Measurements from ENCODE around the gene NF2. TPM values are rescaled to one million over a fixed set of nuclear protein-coding genes. Genes with fewer than 3 reads are reported as not detected.

The NF2 gene
- total RNA-seq, 1 experiment from 2014 or later = 113 TPM

DNA sequence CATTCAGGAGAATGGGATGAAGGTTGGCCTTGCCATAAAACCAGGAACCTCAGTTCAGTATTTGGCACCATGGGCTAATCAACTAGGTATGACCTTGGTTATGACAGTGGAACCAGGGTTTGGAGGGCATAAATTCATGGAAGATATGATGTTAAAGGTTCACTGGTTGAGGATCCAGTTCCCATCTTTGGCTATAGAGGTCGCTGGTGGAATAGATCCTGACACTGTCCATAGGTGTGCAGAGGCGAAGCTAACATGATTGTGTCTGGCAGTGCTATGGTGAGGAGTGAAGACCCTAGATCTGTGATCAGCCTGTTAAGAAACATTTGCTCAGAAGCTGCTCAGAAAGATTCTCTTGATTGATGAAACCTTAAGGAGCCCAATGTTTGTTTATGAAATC lies 5.7 kb downstream of the NF2 start:
- ATAC-seq (peak; percentile 33; the same call in 1 of the 2 replicates), DNase-seq (peak; percentile 44)
- Histone ChIP-seq H3K9ac (ENCODE audit: low read length) (no peak overlapping the region), H2AFZ (ENCODE audit: low read length) (no peak overlapping the region), H3K4me1 (ENCODE audit: insufficient read depth, low read length) (peaks cover 16% of the 10 kb centered on the region), H3K9me3 (ENCODE audit: low read length) (no peaks in the 10 kb centered on the region), H3K79me2 (ENCODE audit: low read length) (peaks cover 100% of the 10 kb centered on the region), H3K4me2 (ENCODE audit: low read length) (no peak overlapping the region), H3K4me3 (ENCODE audit: low read length) (no peak overlapping the region), H3K27me3 (ENCODE audit: low read length) (no peaks in the 10 kb centered on the region), H4K20me1 (ENCODE audit: low read length) (no peaks in the 10 kb centered on the region), H3F3A (ENCODE audit: low read length, unreplicated experiment) (no peaks in the 10 kb centered on the region), H3K9me2 (replicated peaks; ENCODE audit: low read length) (no peaks in the 10 kb centered on the region), H3K36me3 (ENCODE audit: low read depth, low read length) (peaks cover 27% of the 10 kb centered on the region), H3K27ac (ENCODE audit: low read length) (no peak overlapping the region)
- TF ChIP-seq, protein P1, sequence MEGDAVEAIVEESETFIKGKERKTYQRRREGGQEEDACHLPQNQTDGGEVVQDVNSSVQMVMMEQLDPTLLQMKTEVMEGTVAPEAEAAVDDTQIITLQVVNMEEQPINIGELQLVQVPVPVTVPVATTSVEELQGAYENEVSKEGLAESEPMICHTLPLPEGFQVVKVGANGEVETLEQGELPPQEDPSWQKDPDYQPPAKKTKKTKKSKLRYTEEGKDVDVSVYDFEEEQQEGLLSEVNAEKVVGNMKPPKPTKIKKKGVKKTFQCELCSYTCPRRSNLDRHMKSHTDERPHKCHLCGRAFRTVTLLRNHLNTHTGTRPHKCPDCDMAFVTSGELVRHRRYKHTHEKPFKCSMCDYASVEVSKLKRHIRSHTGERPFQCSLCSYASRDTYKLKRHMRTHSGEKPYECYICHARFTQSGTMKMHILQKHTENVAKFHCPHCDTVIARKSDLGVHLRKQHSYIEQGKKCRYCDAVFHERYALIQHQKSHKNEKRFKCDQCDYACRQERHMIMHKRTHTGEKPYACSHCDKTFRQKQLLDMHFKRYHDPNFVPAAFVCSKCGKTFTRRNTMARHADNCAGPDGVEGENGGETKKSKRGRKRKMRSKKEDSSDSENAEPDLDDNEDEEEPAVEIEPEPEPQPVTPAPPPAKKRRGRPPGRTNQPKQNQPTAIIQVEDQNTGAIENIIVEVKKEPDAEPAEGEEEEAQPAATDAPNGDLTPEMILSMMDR (conservative IDR thresholded peaks at IDR 0.05; ENCODE audit: low read depth, low read length) = peak; percentile 47
- TF ChIP-seq EZH2phosphoT487 (IDR thresholded peaks at IDR 0.05; ENCODE audit: borderline replicate concordance, low read length) = no peak
- POLR2A ChIA-PET (ENCODE audit: unreplicated experiment) = no interaction called here
- BruUV-seq (replicated peaks) = no TSS peak
- intact Hi-C loops (cut with micrococcal nuclease) = no loop called here
- CTCF ChIA-PET = no interaction called here

DNA sequence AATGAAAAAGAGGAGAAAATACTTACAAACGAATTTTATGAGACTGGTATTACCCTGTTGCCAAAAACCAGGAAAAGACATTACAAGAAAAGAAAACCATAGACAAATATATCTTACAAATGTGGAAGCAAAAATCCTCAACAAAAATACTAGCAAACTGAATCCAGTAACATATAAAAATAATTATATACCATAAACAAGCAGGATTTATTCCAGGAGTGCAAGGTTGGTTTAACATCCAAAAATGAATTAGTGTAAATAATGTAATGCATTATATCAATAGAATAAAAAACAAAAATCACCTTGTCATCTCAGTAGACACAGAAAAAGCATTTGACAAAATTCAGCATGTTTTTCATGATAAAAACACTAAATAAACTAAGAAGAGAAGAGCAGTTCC lies 7.3 kb downstream of the NF2 start:
- Histone ChIP-seq H3K27ac (ENCODE audit: low read length) (no peak overlapping the region), H3K79me2 (ENCODE audit: low read length) (peaks cover 100% of the 10 kb centered on the region), H3K9me2 (replicated peaks; ENCODE audit: low read length) (no peaks in the 10 kb centered on the region), H3K27me3 (ENCODE audit: low read length) (no peaks in the 10 kb centered on the region), H3K4me3 (ENCODE audit: low read length) (no peak overlapping the region), H3K36me3 (ENCODE audit: low read depth, low read length) (peaks cover 23% of the 10 kb centered on the region), H4K20me1 (ENCODE audit: low read length) (no peaks in the 10 kb centered on the region), H2AFZ (ENCODE audit: low read length) (no peak overlapping the region), H3K4me1 (ENCODE audit: insufficient read depth, low read length) (peaks cover 18% of the 10 kb centered on the region), H3F3A (ENCODE audit: low read length, unreplicated experiment) (no peaks in the 10 kb centered on the region), H3K9ac (ENCODE audit: low read length) (no peak overlapping the region), H3K9me3 (ENCODE audit: low read length) (no peaks in the 10 kb centered on the region), H3K4me2 (ENCODE audit: low read length) (no peak overlapping the region)
- TF ChIP-seq EZH2phosphoT487 (IDR thresholded peaks at IDR 0.05; ENCODE audit: borderline replicate concordance, low read length) = no peak
- TF ChIP-seq, protein P1 (conservative IDR thresholded peaks at IDR 0.05; ENCODE audit: low read depth, low read length) = no peak
- TF ChIP-seq EZH2 (IDR thresholded peaks at IDR 0.05; ENCODE audit: low read length, unreplicated experiment) = no peak
- no peak for DNase-seq
- ChIA-PET POLR2A (ENCODE audit: unreplicated experiment) (no interaction called here), CTCF (no interaction called here)
- ATAC-seq = no peak
- intact Hi-C loops (cut with micrococcal nuclease) = no loop called here
- no TSS peak for BruUV-seq (replicated peaks)

DNA sequence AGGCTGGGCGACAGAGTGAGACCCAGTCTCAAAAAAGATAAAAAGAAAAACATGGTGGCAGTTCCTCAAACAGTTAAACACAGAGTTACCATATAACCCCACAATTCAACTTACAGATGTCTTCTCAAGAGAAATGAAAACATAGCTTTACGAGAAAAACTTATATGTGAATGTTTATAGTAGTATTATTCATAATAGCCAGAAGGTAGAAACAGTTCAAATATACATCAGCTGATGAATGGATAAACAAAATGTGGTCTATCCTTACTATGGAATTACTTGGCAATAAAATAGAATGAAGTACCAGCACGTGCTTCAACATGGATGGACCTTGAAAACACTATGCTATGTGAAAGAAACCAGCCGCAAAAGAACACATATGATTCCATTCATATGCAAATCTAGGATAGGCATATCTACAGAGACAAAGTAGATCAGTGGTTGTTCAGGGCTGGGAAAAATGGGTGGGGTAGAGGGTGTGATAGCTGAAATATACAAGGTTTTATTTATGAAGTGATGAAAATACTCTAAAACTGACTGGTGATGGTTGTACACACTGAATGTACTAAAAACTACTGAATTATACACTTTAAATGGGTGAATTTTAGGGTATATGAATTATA lies 12.4 kb downstream of the NF2 start:
- intact Hi-C loops (cut with micrococcal nuclease) = no loop called here
- TF ChIP-seq EZH2phosphoT487 (IDR thresholded peaks at IDR 0.05; ENCODE audit: borderline replicate concordance, low read length) (no peak), EZH2 (IDR thresholded peaks at IDR 0.05; ENCODE audit: low read length, unreplicated experiment) (no peak)
- TF ChIP-seq, protein P1 (conservative IDR thresholded peaks at IDR 0.05; ENCODE audit: low read depth, low read length) = no peak
- H3K27ac ChIP-seq (ENCODE audit: low read length) = peak overlapping the region; percentile 60

More for the DNA sequence above, 12.4 kb downstream of the NF2 start:
- peaks cover 98% of the 10 kb centered on the region for H3K79me2 ChIP-seq (ENCODE audit: low read length)
- no TSS peak for BruUV-seq (replicated peaks)
- CTCF ChIA-PET = no interaction called here
- H2AFZ ChIP-seq (ENCODE audit: low read length) = no peak overlapping the region
- no peaks in the 10 kb centered on the region for H4K20me1 ChIP-seq (ENCODE audit: low read length)
- H3K9me2 ChIP-seq (replicated peaks; ENCODE audit: low read length) = no peaks in the 10 kb centered on the region
- H3K9ac ChIP-seq (ENCODE audit: low read length) = no peak overlapping the region; the same call in 1 of the 2 replicates
- no peaks in the 10 kb centered on the region for H3K27me3 ChIP-seq (ENCODE audit: low read length)
- DNase-seq = peak; percentile 56
- no peaks in the 10 kb centered on the region for H3K9me3 ChIP-seq (ENCODE audit: low read length)
- POLR2A ChIA-PET (ENCODE audit: unreplicated experiment) = no interaction called here
- no peak overlapping the region for H3K4me3 ChIP-seq (ENCODE audit: low read length)
- H3K4me2 ChIP-seq (ENCODE audit: low read length) = peak overlapping the region; percentile 50
- H3K36me3 ChIP-seq (ENCODE audit: low read depth, low read length) = peaks cover 7% of the 10 kb centered on the region
- peaks cover 59% of the 10 kb centered on the region for H3K4me1 ChIP-seq (ENCODE audit: insufficient read depth, low read length)
- peak; percentile 55 for ATAC-seq
- peaks cover 11% of the 10 kb centered on the region for H3F3A ChIP-seq (ENCODE audit: low read length, unreplicated experiment)
